CD4-positive, alpha-beta T cell treated with Interleukin-21 for 1 hour (primary cell): ENCODE measurements around the gene SERPINF2.
A peak's percentile ranks its signal among the peaks of the same experiment; 100 is the strongest.
"Not testable (repeated sequence)": the region's sequence is repeated elsewhere in the genome, so short reads cannot be mapped to it uniquely, and the experiment has no call there.

Experiments
- DNase-seq: peaks from one replicate; pipeline ENCODE4 v3.0.0-alpha.2; 2020

Gene SERPINF2

GRCh38 chr17:1736348-1737281 is 6.1 kb upstream of the SERPINF2 start:
- peak; percentile 14 for DNase-seq

- DNase-seq = no peak
Measured at GRCh38 chr17:1737531-1738291, 5.0 kb upstream of the SERPINF2 start.

- DNase-seq = not testable (repeated sequence)
Measured at GRCh38 chr17:1741899-1742298, 772 bp upstream of the SERPINF2 start.

GRCh38 chr17:1743088-1743439 is 393 bp downstream of the SERPINF2 start:
- no peak for DNase-seq

GRCh38 chr17:1744551-1745512 is 2.2 kb downstream of the SERPINF2 start:
- no peak for DNase-seq

- DNase-seq = no peak
Measured at GRCh38 chr17:1745513-1746020, 2.9 kb downstream of the SERPINF2 start.

GRCh38 chr17:1746975-1747543 is 4.4 kb downstream of the SERPINF2 start:
- no peak for DNase-seq

GRCh38 chr17:1750628-1751027 is 8.0 kb downstream of the SERPINF2 start:
- no peak for DNase-seq

- DNase-seq = no peak
Measured at GRCh38 chr17:1752425-1753262, 10.0 kb downstream of the SERPINF2 start.

GRCh38 chr17:1753767-1754429 is 11.2 kb downstream of the SERPINF2 start:
- DNase-seq = no peak

- no peak for DNase-seq
Measured at GRCh38 chr17:1754430-1755112, 11.9 kb downstream of the SERPINF2 start.

GRCh38 chr17:1755252-1755826 is 12.7 kb downstream of the SERPINF2 start:
- DNase-seq = no peak

GRCh38 chr17:1755827-1756262 is 13.2 kb downstream of the SERPINF2 start:
- no peak for DNase-seq

GRCh38 chr17:1758807-1759206 is 16.1 kb downstream of the SERPINF2 start:
- no peak for DNase-seq

- no peak for DNase-seq
Measured at GRCh38 chr17:1759529-1759928, 16.9 kb downstream of the SERPINF2 start.

- DNase-seq = no peak
Measured at GRCh38 chr17:1762233-1762900, 19.7 kb downstream of the SERPINF2 start.

- no peak for DNase-seq
Measured at GRCh38 chr17:1762901-1763898, 20.5 kb downstream of the SERPINF2 start.

- DNase-seq = peak; percentile 65
Measured at GRCh38 chr17:1764284-1764683, 21.6 kb downstream of the SERPINF2 start.
